ENCODE data around the gene STUB1.

STUB1 gene

DNA sequence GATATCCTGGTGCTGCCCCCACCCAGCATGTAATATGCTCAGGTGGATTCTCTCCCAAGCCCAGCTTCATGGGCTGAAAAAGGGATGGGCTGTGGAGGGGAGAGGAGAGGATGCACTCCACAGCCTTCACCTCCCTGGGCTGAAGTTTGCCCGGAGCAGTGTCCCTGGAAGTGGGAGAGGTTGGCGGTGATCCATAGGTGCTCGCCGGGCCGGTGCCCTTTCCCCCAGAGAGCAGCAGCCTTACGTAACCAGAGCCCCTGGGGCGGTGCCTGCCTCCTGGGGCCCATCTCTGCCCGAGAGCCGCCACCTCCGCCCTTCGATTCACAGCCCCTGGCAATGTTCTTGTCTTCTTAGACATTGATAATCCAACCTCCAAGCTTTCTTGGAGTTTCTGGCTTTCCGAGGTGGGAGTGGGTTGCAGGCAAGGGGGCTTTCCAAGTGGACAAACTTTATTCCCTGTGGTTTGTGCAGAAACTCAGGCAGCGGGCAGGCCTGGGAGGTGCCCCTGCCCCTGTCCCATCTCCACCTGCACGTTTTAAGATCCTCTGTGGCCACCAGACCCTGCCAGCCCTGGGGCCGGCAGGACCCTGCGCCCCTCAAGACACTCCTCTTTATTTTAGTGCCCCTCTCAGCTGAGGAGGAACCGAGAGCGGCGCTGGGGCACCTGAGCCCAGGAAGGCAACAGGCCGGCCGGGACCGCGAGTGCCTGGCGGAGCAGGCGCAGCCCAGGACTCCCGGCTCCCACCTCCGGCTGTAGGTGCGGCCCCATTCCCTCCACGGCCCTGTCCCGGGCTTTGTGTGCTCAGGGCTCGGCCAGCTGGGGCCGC is 34.1 kb upstream of the STUB1 start:
- DNase-seq, result no peak

GRCh38 chr16:646679-647172 is 33.5 kb upstream of the STUB1 start:
- DNase-seq, result no peak

DNA sequence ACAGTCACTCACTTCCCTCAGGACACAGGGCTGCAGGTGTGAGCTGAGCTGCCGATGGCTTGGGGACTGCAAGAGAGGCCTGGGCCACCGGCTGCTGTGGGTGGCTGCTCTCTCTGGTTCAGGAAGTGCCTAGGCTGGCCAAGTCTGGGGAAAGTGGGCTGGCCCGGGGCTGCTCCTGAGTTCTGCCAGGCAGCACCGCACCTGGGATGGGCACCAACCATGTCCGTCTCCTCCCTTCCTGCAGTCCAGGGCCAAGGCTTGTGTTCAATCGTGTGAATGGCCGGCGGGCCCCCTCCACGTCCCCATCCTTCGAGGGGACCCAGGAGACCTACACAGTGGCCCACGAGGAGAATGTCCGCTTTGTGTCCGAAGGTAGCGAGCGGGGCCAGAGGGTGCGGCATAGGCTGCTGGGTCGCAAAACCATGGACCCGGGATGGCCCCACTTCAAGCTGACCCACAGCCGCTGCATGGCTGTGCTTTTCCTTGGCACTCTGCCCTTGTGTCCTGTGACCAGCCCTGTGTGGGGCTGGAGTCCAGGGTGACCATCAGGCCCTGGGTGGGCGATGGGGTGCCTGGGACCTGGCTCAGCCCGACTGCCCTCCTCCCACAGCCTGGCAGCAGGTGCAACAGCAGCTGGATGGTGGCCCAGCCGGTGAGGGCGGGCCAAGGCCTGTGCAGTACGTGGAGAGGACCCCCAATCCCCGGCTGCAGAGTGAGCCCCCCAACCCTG is 32.9 kb upstream of the STUB1 start:
- DNase-seq, result no peak

DNA sequence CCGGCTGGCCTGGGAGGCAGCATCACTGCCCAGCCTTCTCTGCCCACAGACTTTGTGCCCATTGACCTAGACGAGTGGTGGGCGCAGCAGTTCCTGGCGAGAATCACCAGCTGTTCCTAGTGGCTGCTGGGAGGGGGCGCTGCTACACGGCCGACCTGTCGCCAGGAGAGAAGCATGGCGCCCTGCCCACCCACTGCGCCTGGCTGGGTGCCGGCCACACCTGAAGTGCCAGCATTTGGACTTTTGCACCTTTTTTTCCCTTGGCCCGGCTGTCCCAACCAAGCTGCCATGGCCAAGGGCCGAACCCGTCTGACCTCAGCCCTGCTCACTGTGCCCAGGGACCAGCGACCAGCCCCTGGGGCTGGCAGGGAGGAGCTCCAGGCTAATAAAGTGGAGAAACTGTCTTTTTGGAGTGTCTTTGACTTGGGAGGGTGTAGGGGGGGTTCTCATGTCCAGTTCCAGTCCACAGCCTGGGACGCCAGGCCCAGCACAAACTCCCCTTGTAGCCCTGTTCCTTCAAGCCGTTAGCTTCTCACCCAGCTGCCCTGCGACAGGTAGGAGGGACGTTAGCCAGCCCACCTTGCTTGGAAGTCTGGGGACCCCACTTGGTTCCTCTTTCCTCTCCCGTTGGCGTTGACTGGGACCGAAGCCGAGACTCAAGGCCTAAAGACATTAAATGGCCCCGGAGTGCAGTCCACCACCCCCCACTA is 32.0 kb upstream of the STUB1 start:
- peak; percentile 47 to 64 for DNase-seq

- peak; percentile 63 to 90 for DNase-seq
Observed at GRCh38 chr16:648781-649589, 31.2 kb upstream of the STUB1 start, which contains the start of gene WDR90. Gene WDR90, plus strand, starts transcription at chr16:649365. Its CDS starts 52 bp downstream, at chr16:649417.

DNA sequence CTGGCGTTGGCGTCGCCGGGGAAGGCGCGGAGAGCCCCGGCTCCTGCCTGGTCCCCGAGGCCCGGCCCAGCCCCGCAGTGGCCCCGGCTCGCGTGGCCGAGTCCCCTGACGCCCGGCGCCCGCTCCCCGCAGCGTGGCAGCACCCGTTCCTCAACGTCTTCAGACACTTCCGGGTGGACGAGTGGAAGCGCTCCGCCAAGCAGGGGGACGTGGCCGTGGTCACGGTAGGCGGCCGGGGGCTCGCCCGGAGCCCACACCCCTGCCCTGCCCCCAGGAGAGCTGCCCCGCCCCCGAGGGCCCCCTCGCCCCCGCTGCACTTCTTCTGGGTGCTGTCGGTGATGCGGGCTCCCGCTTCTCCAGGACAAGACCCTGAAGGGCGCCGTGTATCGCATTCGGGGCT is 30.6 kb upstream of the STUB1 start:
- DNase-seq, result no peak

DNA sequence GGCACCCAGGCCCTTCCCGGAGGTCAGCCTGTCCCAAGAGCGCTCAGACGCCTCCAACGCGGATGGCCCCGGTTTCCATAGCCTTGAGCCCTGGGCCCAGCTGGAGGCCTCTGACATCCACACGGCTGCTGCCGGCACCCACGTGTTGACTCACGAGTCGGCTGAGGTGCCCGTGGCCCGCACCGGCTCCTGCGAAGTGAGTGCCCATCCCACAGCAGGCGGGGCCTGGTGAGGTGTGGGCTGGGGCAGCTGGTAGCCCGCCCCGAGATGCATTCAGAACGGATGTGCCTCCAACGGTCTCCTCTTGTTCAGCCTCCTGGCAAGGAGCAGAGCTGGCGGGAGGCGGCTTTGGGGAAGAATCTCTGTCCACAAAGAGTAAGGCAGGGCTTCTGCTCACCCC is 28.4 kb upstream of the STUB1 start:
- DNase-seq, result no peak

GRCh38 chr16:652454-653305 is 27.5 kb upstream of the STUB1 start:
- DNase-seq, result no peak

- DNase-seq, result no peak
Observed at GRCh38 chr16:654034-654433, 26.2 kb upstream of the STUB1 start.

- no peak for DNase-seq
Observed at GRCh38 chr16:657487-657886, 22.7 kb upstream of the STUB1 start.

- no peak for DNase-seq
Observed at GRCh38 chr16:658679-659571, 21.3 kb upstream of the STUB1 start.

DNA sequence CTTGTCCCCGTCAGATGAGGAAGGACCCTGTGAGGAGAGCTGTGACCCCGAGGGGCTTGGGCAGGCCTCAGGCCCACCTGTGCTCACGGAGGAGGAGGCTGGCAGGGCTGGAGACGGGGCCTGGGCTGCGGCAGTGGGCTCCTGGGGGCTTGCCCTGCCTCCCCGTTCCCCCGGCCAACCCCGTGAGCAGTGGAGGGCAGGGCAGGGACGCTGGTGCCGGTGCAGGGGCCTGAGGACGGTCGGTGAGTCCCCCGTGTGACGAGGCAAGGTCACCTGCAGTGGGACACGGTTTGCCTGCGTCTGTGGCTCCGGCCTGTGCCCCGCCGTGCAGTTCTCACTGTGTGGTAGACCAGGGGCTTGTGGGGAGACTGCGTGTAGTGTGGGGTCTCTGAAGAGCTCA is 20.6 kb upstream of the STUB1 start:
- DNase-seq, result no peak

DNA sequence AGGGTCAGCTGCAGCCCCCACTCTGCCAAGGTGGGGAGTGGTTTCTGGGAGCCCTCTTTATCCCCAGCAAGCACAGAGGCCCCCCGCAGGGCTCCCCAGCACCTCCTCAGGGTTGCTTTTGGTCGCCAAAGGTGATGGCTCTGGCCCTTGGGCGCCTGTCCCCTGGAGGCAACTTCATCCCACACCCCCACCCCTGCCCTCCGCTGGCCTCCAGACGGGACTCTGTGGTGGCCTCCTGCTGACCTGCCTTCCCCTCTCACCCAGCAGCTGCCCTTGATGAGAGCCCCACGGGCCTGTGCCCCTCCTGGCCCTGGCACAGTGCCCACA is 20.1 kb upstream of the STUB1 start:
- no peak for DNase-seq

- no peak for DNase-seq
Observed at GRCh38 chr16:660459-661183, 19.6 kb upstream of the STUB1 start.

DNA sequence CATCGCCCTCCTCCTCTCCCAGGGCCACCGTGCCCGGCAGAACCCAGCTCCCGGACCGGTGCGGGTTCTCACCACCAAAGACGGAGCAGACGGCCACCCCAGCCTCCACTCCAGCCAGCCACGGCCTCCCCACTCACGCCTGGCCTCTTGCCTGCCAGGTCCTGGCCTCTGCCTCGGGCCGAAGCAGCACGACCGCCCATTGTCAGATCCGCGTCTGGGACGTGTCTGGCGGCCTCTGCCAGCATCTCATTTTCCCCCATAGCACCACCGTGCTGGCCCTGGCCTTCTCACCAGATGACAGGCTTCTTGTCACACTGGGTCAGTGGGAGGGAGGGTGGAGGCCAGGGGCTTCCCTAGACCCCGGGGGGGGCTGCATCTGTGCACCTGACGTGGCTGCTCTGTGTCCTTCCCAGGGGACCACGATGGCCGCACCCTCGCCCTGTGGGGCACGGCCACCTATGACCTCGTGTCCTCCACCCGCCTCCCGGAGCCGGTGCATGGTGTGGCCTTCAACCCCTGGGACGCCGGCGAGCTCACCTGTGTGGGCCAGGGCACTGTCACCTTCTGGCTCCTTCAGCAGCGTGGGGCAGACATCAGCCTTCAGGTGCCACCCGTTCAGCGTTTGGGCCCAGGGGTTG is 18.9 kb upstream of the STUB1 start:
- no peak for DNase-seq

DNA sequence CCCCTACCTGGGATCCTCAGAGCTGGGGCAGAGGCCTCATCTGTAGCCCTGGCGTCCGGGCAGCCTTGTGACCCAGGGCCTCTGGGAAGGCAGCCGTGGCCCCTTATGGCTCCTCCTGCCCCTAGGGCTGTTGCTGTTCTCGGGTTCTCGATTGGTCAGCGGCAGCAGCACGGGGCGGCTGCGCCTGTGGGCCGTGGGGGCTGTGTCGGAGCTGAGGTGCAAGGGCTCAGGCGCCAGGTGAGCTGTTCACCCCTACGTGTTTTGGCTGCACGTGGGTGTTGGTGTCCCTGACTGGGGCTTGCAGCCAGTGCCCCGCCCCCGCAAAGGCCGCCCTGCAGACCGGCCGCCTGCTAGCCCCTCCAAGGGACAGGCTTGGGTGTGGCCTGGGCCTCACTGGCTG is 18.1 kb upstream of the STUB1 start:
- DNase-seq, result no peak

DNA sequence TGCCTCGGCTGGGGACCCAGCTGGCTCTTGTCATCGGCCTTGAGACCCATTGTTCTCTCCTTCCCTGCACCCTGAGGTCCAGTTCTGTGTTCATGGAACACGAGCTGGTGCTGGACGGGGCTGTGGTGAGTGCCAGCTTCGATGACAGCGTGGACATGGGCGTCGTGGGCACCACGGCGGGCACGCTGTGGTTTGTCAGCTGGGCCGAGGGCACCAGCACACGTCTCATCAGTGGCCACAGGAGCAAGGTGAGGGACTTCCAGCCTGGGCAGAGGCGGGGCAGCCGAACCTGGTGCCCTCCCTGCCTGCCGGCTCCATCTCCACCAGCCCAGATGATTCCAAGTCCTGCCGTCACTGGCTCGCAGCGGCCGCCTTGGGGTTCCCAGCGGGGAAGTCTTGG is 17.6 kb upstream of the STUB1 start:
- no peak for DNase-seq

GRCh38 chr16:666572-666971 is 13.6 kb upstream of the STUB1 start:
- DNase-seq, result no peak

- no peak for DNase-seq
Observed at GRCh38 chr16:667113-667779, 13.0 kb upstream of the STUB1 start.
